Omental fat pad (tissue), 4 donors: ENCODE results near the gene CNTNAP1. TPM values are rescaled to one million over a fixed set of nuclear protein-coding genes. Genes with fewer than 3 reads are reported as not detected.

Source experiments
- ATAC-seq: fragments of 150-250 bp; one replicate; pipeline ENCODE4 v1.9.1; 2016; ENCODE audit warnings: mild to moderate bottlenecking, moderate library complexity; ENCODE audit not compliant: low FRiP score
- DNase-seq: peaks from one replicate; pipeline ENCODE4 v3.0.0-alpha.2; 2019; ENCODE audit warnings: low spot score
- CTCF ChIP-seq, 3 donors: fragments of 450-650 bp; IDR thresholded peaks; one replicate each; pipeline ENCODE4 v1.5.1; 2016 to 2017; ENCODE audit warnings: antibody characterized with exemption in 3 of 3, mild to moderate bottlenecking in 3 of 3, moderate library complexity in 2 of 3
- total RNA-seq, 4 donors: library from RNA; depleted of rRNA; stranded (reverse); fragments of >200 nt; gene quantifications; one replicate each; pipeline ENCODE4 v1.1.0, GENCODE V29; 2016

CNTNAP1 gene
- total RNA-seq, 4 donors from 2014 or later, result 1.8 to 9.0 (median 4.2) TPM

- DNase-seq (no peak), ATAC-seq (no peak)
- TF ChIP-seq CTCF (IDR thresholded peaks at IDR 0.05), result no peak
Measured at GRCh38 chr17:42670789-42671657, 11.3 kb upstream of the CNTNAP1 start.

GRCh38 chr17:42672038-42672437, 10.3 kb upstream of the CNTNAP1 start:
- TF ChIP-seq CTCF (IDR thresholded peaks at IDR 0.05), result no peak
- ATAC-seq (no peak), DNase-seq (no peak)

GRCh38 chr17:42673266-42673884, 9.0 kb upstream of the CNTNAP1 start:
- no peak for ATAC-seq
- TF ChIP-seq CTCF (IDR thresholded peaks at IDR 0.05), result no peak
- no peak for DNase-seq

- ATAC-seq, result no peak
- no peak for DNase-seq
- no peak for TF ChIP-seq CTCF (IDR thresholded peaks at IDR 0.05)
Measured at GRCh38 chr17:42673885-42674754, 8.2 kb upstream of the CNTNAP1 start.

GRCh38 chr17:42674755-42675347, 7.5 kb upstream of the CNTNAP1 start:
- no peak for TF ChIP-seq CTCF (IDR thresholded peaks at IDR 0.05)
- no peak for DNase-seq
- no peak for ATAC-seq

- DNase-seq (no peak), ATAC-seq (no peak)
- no peak for TF ChIP-seq CTCF (IDR thresholded peaks at IDR 0.05)
Measured at GRCh38 chr17:42675348-42675964, 6.9 kb upstream of the CNTNAP1 start.
